DOHH2 (cell line): ENCODE measurements around the gene IFT122.

Source experiments
- H3F3A ChIP-seq: fragments of 200-600 bp; sonication (generic), shearing (Covaris generic); 2 replicates; pipeline ENCODE4 v1.6.0; 2016; ENCODE audit warnings: antibody characterized with exemption, mild to moderate bottlenecking; ENCODE audit not compliant: control insufficient read depth, insufficient read depth
- H3K27ac ChIP-seq: fragments of 200-600 bp; sonication (generic); 2 replicates; pipeline ENCODE4 v1.5.1; 2014; ENCODE audit warnings: low read depth, mild to moderate bottlenecking, low read length, moderate library complexity
- H3K27me3 ChIP-seq: fragments of 200-600 bp; sonication (generic); 2 replicates; pipeline ENCODE4 v1.6.1; 2014; ENCODE audit warnings: mild to moderate bottlenecking, low read length, mixed read lengths; ENCODE audit not compliant: control insufficient read depth
- H3K36me3 ChIP-seq: fragments of 200-600 bp; sonication (generic); 2 replicates; pipeline ENCODE4 v1.6.1; 2014; ENCODE audit warnings: mild to moderate bottlenecking, low read length, moderate library complexity, mixed read lengths; ENCODE audit not compliant: control insufficient read depth
- H3K4me1 ChIP-seq: fragments of 200-600 bp; sonication (generic); 2 replicates; pipeline ENCODE4 v1.6.1; 2014; ENCODE audit warnings: mild to moderate bottlenecking, low read length, mixed read lengths; ENCODE audit not compliant: control insufficient read depth
- H3K4me2 ChIP-seq: fragments of 200-600 bp; sonication (generic); 2 replicates; pipeline ENCODE4 v1.6.0; 2014; ENCODE audit warnings: mild to moderate bottlenecking, low read length, moderate library complexity
- H3K4me3 ChIP-seq: fragments of 200-600 bp; sonication (generic); 2 replicates; pipeline ENCODE4 v1.5.1; 2014; ENCODE audit warnings: mild to moderate bottlenecking, low read length, mixed read lengths
- H3K79me2 ChIP-seq: fragments of 200-600 bp; sonication (generic); 2 replicates; pipeline ENCODE4 v1.6.1; 2014; ENCODE audit warnings: mild to moderate bottlenecking, low read length, mixed read lengths; ENCODE audit not compliant: control insufficient read depth
- H3K9me2 ChIP-seq: fragments of 200-600 bp; sonication (generic); replicated peaks from 2 replicates; pipeline ENCODE4 v1.6.1; 2014; ENCODE audit warnings: mild to moderate bottlenecking, low read length, mixed read lengths; ENCODE audit not compliant: control insufficient read depth
- H3K9me3 ChIP-seq: fragments of 200-600 bp; sonication (generic); 2 replicates; pipeline ENCODE4 v1.6.1; 2014; ENCODE audit warnings: antibody characterized with exemption, low read length, mixed read lengths; ENCODE audit not compliant: control insufficient read depth, insufficient read depth
- H4K20me1 ChIP-seq: fragments of 200-600 bp; sonication (generic); 2 replicates; pipeline ENCODE4 v1.6.0; 2014; ENCODE audit warnings: low read depth, mild to moderate bottlenecking, antibody characterized with exemption, low read length, moderate library complexity; ENCODE audit not compliant: control insufficient read depth, insufficient read depth
- EZH2phosphoT487 ChIP-seq: fragments of 200-600 bp; sonication (generic); IDR thresholded peaks from 2 replicates; pipeline ENCODE4 v1.6.1; 2017; ENCODE audit warnings: borderline replicate concordance, mild to moderate bottlenecking, antibody characterized with exemption, low read length, moderate library complexity, mixed read lengths
- TF ChIP-seq, protein P1 (sequence below): fragments of 200-600 bp; sonication (generic); IDR thresholded peaks from one replicate; pipeline ENCODE4 v1.5.1; 2014; ENCODE audit warnings: antibody characterized with exemption, mild to moderate bottlenecking, low read depth, low read length; ENCODE audit not compliant: poor library complexity, severe bottlenecking

IFT122 gene

DNA sequence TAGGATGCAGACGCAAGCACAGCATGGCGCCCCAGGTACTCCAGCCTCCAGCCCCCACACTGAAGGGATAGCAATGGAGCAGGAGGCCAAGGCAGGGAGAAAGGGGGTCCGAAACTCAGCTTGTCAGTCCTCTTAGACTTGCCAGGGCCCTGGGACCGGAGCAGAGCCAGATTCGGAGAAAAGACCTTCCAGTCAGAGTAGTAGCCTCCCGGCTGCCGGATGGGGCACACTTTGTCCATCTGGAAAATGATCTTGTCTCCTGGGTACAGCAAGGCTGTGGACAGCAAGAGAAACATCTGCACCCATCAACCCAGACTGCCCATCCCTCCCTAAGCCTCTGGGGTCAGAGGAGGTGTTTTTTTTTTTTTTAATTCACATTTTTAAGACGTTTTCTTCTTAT, 35.9 kb upstream of the IFT122 start:
- H3K4me1 ChIP-seq, result peaks cover 46% of the 10 kb centered on the region
- H3K4me3 ChIP-seq, result no peak overlapping the region
- no peaks in the 10 kb centered on the region for H3K27me3 ChIP-seq
- no peaks in the 10 kb centered on the region for H3K9me2 ChIP-seq
- TF ChIP-seq, protein P1, sequence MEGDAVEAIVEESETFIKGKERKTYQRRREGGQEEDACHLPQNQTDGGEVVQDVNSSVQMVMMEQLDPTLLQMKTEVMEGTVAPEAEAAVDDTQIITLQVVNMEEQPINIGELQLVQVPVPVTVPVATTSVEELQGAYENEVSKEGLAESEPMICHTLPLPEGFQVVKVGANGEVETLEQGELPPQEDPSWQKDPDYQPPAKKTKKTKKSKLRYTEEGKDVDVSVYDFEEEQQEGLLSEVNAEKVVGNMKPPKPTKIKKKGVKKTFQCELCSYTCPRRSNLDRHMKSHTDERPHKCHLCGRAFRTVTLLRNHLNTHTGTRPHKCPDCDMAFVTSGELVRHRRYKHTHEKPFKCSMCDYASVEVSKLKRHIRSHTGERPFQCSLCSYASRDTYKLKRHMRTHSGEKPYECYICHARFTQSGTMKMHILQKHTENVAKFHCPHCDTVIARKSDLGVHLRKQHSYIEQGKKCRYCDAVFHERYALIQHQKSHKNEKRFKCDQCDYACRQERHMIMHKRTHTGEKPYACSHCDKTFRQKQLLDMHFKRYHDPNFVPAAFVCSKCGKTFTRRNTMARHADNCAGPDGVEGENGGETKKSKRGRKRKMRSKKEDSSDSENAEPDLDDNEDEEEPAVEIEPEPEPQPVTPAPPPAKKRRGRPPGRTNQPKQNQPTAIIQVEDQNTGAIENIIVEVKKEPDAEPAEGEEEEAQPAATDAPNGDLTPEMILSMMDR, result no peak
- no peak for TF ChIP-seq EZH2phosphoT487
- no peak overlapping the region for H3K4me2 ChIP-seq
- H3K27ac ChIP-seq, result no peak overlapping the region
- peaks cover 2% of the 10 kb centered on the region for H3K79me2 ChIP-seq
- no peaks in the 10 kb centered on the region for H4K20me1 ChIP-seq
- no peaks in the 10 kb centered on the region for H3K9me3 ChIP-seq
- peaks cover 2% of the 10 kb centered on the region; the same call in 1 of the 2 replicates for H3F3A ChIP-seq
- peaks cover under 1% of the 10 kb centered on the region for H3K36me3 ChIP-seq

DNA sequence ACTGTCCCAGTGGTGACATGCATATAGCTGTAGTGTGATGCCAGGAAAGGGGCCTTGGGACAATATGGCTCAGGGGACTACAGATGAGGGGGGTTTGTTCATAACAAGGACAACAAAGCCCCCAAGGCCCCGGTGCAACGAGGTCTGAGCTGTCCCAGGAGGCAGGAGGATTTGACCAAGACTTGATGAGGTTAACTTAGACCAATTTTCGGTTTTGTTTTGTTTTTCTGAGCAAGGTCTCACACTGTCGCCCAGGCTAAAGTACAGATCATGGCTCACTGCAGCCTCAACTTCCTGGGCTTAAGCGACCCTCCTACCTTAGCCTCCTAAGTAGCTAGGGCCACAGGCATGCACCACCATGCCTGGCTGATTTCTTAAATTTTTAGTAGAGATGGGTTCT, 35.4 kb upstream of the IFT122 start:
- H3K4me2 ChIP-seq, result peak overlapping the region; percentile 18; the same call in 1 of the 2 replicates
- H3K36me3 ChIP-seq, result no peaks in the 10 kb centered on the region
- H3K4me3 ChIP-seq, result no peak overlapping the region
- H3K27me3 ChIP-seq, result no peaks in the 10 kb centered on the region
- H3K27ac ChIP-seq, result no peak overlapping the region
- no peaks in the 10 kb centered on the region for H3K9me2 ChIP-seq
- no peaks in the 10 kb centered on the region for H3K9me3 ChIP-seq
- H4K20me1 ChIP-seq, result no peaks in the 10 kb centered on the region
- no peaks in the 10 kb centered on the region for H3K79me2 ChIP-seq
- H3K4me1 ChIP-seq, result peaks cover 51% of the 10 kb centered on the region
- TF ChIP-seq EZH2phosphoT487, result no peak
- TF ChIP-seq, protein P1, result no peak
- peaks cover 2% of the 10 kb centered on the region; the same call in 1 of the 2 replicates for H3F3A ChIP-seq

DNA sequence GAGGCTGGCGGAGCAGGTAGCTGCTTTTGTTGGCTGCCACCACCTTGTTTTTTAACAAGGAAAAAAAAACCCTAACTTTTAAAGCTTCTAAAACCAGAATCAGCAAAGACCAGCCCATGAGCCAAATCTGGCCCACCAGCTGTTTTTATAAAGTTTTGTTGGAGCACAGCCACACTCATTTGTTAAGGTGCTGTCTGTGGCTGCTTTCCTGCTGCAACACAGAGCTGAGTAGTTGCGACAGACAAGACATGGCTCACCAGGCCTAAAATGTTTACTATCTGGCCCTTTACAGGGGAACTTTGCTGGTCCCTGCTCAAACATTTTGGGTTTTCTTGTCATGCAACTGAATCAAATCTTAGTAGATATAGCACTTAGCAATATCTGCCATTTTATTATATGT, 30.5 kb upstream of the IFT122 start:
- Histone ChIP-seq H4K20me1 (no peaks in the 10 kb centered on the region), H3K27ac (peak overlapping the region; percentile 57), H3K4me2 (peak overlapping the region; percentile 43), H3K79me2 (no peaks in the 10 kb centered on the region), H3K4me3 (peak overlapping the region; percentile 19; the same call in 1 of the 2 replicates), H3K27me3 (no peaks in the 10 kb centered on the region), H3K36me3 (no peaks in the 10 kb centered on the region), H3F3A (no peaks in the 10 kb centered on the region), H3K4me1 (peaks cover 57% of the 10 kb centered on the region), H3K9me2 (no peaks in the 10 kb centered on the region), H3K9me3 (no peaks in the 10 kb centered on the region)
- TF ChIP-seq, protein P1, result no peak
- TF ChIP-seq EZH2phosphoT487, result no peak
